MCF 10A (cell line): Measurements from ENCODE around the gene MAP3K5. TPM values are rescaled to one million over a fixed set of nuclear protein-coding genes. Genes with fewer than 3 reads are reported as not detected.
A peak's percentile ranks its signal among the peaks of the same experiment; 100 is the strongest.

Experiments used
- BruUV-seq: library from RNA; stranded (reverse); fragments of 400-500 nt; replicated peaks from 2 replicates; lab custom pipeline; 2021; lab: Mats Ljungman, UMichigan
- CTCF ChIA-PET: fragments of 300-600 bp; sonication (Branson Sonifier 250); formaldehyde crosslinking; extraction: SDS; loops from one replicate; lab custom pipeline; 2021; ENCODE audit warnings: antibody characterized with exemption, inconsistent platforms; lab: Yijun Ruan, JAX
- POLR2A ChIA-PET: fragments of 300-600, 350-650 bp; sonication (Branson Sonifier 250); formaldehyde crosslinking; extraction: SDS; loops from one replicate; lab custom pipeline; 2020; ENCODE audit warnings: antibody characterized with exemption, inconsistent platforms; lab: Yijun Ruan, JAX
- DNase-seq: peaks from one replicate; pipeline ENCODE4 v3.0.0-alpha.2; 2018; ENCODE audit not compliant: unreplicated experiment
- H3K27ac Mint-ChIP-seq: one replicate; pipeline ENCODE4 v1.8.0; 2022; ENCODE audit warnings: mild to moderate bottlenecking, low read depth, mixed read lengths; ENCODE audit not compliant: unreplicated experiment
- H3K27me3 Mint-ChIP-seq: one replicate; pipeline ENCODE4 v1.8.0; 2022; ENCODE audit warnings: mixed read lengths; ENCODE audit not compliant: insufficient read depth, unreplicated experiment
- H3K36me3 Mint-ChIP-seq: one replicate; pipeline ENCODE4 v1.8.0; 2022; ENCODE audit warnings: mild to moderate bottlenecking, moderate library complexity, mixed read lengths; ENCODE audit not compliant: insufficient read depth, unreplicated experiment
- H3K4me1 Mint-ChIP-seq: one replicate; pipeline ENCODE4 v1.8.0; 2022; ENCODE audit warnings: mixed read lengths; ENCODE audit not compliant: insufficient read depth, unreplicated experiment
- H3K4me3 Mint-ChIP-seq: one replicate; pipeline ENCODE4 v1.8.0; 2022; ENCODE audit warnings: mild to moderate bottlenecking, moderate library complexity, mixed read lengths; ENCODE audit not compliant: unreplicated experiment
- H3K9me3 Mint-ChIP-seq: one replicate; pipeline ENCODE4 v1.8.0; 2022; ENCODE audit warnings: mixed read lengths; ENCODE audit not compliant: unreplicated experiment
- intact Hi-C: fragments of 100-400 bp; cut with micrococcal nuclease; formaldehyde crosslinking; loops from 2 replicates; pipeline ENCODE4 v1.14.1; 2022
- total RNA-seq: library from RNA; stranded (reverse); gene quantifications from 2 replicates; pipeline ENCODE4 v1.2.3, GENCODE V29; 2022
- TF ChIP-seq, protein P1 (sequence below): fragments of 200-600 bp; IDR thresholded peaks from one replicate; pipeline ENCODE4 v1.8.0; 2022; ENCODE audit warnings: antibody characterized with exemption, mild to moderate bottlenecking; ENCODE audit not compliant: unreplicated experiment

MAP3K5 gene
- total RNA-seq, 1 experiment from 2014 or later = 8.4 TPM

DNA sequence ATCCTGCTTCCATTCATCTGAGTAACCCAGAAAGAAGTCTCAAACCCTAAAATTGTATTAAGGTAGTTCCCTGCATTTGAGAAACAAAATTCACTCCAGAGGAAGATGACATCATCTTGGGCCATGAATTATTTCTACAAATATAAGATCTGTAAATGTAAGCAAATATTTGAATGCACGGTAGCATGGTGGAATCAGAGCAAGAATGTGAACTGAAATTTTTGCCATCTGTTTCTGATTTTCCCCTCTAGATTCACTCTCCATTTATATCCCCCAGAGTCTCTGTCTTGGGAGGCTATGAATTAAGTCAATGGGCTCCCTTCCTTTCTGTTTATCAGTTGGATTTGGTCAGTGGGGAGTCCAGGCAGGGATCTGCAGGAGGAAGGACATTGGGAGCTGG lies 5.8 kb upstream of the MAP3K5 start:
- Mint-ChIP-seq H3K27ac (no peak overlapping the region), H3K4me3 (no peak overlapping the region), H3K27me3 (no peaks in the 10 kb centered on the region), H3K9me3 (no peaks in the 10 kb centered on the region), H3K4me1 (peaks cover 5% of the 10 kb centered on the region), H3K36me3 (no peaks in the 10 kb centered on the region)
- BruUV-seq = no TSS peak
- ChIA-PET CTCF (interaction anchor here (0.6 to 5.9 kb wide), 3 partner anchors 52 to 185 kb away, joined by 3 to 71 read pairs (median 4); no protein-coding TSS in a partner anchor), POLR2A (interaction anchor here (0.6 kb wide), 1 partner anchor 178 kb away, joined by 3 read pairs; no protein-coding TSS in a partner anchor)
- intact Hi-C loops = loop anchor here (10.0 kb wide), 1 partner anchor 513 kb away; the partner anchor contains the start of gene BCLAF1
- TF ChIP-seq, protein P1, sequence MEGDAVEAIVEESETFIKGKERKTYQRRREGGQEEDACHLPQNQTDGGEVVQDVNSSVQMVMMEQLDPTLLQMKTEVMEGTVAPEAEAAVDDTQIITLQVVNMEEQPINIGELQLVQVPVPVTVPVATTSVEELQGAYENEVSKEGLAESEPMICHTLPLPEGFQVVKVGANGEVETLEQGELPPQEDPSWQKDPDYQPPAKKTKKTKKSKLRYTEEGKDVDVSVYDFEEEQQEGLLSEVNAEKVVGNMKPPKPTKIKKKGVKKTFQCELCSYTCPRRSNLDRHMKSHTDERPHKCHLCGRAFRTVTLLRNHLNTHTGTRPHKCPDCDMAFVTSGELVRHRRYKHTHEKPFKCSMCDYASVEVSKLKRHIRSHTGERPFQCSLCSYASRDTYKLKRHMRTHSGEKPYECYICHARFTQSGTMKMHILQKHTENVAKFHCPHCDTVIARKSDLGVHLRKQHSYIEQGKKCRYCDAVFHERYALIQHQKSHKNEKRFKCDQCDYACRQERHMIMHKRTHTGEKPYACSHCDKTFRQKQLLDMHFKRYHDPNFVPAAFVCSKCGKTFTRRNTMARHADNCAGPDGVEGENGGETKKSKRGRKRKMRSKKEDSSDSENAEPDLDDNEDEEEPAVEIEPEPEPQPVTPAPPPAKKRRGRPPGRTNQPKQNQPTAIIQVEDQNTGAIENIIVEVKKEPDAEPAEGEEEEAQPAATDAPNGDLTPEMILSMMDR = no peak
- no peak for DNase-seq

DNA sequence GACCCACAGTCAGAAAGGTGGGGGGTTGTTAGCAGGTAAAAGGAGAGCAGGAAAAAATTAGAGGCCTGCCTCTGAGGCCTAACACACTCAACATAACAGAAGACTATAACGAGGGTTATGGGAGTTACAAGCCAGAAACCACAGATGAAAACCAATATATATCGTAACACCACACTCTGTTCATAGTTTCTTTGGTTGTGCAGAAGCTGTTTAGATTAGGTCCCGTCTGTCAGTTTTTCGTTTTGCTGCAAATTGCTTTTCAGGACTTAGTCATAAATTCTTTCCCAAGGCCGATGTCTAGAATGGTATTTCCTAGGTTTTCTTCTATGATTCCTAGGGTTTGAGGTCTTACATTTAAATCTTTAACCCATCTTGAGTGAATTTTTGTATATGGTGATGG lies 3.7 kb upstream of the MAP3K5 start:
- DNase-seq = no peak
- peaks cover 6% of the 10 kb centered on the region for H3K4me1 Mint-ChIP-seq
- no peak overlapping the region for H3K4me3 Mint-ChIP-seq
- intact Hi-C loops = loop anchor here (10.0 kb wide), 1 partner anchor 511 kb away; the partner anchor contains the start of gene BCLAF1
- no peaks in the 10 kb centered on the region for H3K27me3 Mint-ChIP-seq
- no TSS peak for BruUV-seq
- ChIA-PET CTCF (interaction anchor here (5.9 kb wide), 1 partner anchor 152 kb away, joined by 71 read pairs; no protein-coding TSS in a partner anchor), POLR2A (interaction anchor here (2.4 kb wide), 1 partner anchor 152 kb away, joined by 13 read pairs; no protein-coding TSS in a partner anchor)
- H3K36me3 Mint-ChIP-seq = peaks cover 5% of the 10 kb centered on the region
- TF ChIP-seq, protein P1 = no peak
- no peak overlapping the region for H3K27ac Mint-ChIP-seq
- H3K9me3 Mint-ChIP-seq = no peaks in the 10 kb centered on the region

DNA sequence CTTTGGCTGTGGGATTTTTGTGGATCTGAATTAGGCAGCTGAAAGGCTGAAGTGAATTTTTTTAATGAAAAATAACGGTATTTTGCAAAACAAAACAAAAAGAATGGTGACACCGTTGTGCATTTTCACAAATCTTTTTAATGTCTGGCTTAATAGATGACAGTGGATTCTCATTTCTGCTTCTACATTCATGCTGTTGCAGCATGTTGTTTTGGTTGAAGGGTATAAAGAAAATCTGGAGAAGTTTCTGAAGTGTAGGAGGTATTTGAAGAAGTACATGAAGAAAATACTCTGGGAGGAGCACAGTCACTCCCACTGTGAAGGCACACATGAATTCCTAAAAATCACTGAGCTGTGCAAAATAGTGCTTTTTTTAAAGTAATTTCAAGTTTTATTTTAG lies 3.1 kb upstream of the MAP3K5 start:
- Mint-ChIP-seq H3K4me1 (peaks cover 6% of the 10 kb centered on the region), H3K9me3 (no peaks in the 10 kb centered on the region), H3K36me3 (peaks cover 5% of the 10 kb centered on the region), H3K4me3 (no peak overlapping the region), H3K27ac (no peak overlapping the region), H3K27me3 (no peaks in the 10 kb centered on the region)
- TF ChIP-seq, protein P1 = no peak
- no TSS peak for BruUV-seq
- ChIA-PET POLR2A (interaction anchor here (2.4 kb wide), 1 partner anchor 151 kb away, joined by 13 read pairs; no protein-coding TSS in a partner anchor), CTCF (interaction anchor here (0.7 to 5.9 kb wide), 3 partner anchors 27 to 422 kb away, joined by 3 to 71 read pairs (median 7); partner anchors contain the start of gene PEX7)
- intact Hi-C loops = loop anchor here (10.0 kb wide), 1 partner anchor 511 kb away; the partner anchor contains the start of gene BCLAF1
- DNase-seq = no peak

DNA sequence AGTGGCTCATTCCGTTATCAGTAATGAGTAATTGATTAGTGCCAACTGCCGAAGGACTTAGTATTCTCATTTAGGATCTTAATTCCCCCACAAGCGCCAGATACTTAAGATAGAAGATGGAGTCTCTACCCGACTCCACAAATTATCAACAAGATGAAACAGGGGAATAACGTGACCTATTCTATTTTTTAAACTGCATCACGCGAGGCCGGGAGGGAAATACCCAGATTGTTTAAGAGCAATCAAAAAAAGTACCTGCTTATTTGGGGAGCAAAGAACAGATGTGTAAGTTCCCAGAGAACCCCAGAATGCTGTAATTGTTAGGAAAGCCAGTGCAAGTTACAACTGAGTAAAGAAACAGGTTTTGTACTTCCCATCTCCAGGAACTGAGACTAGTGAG lies 1.1 kb upstream of the MAP3K5 start:
- Mint-ChIP-seq H3K4me1 (peaks cover 10% of the 10 kb centered on the region), H3K4me3 (peak overlapping the region; percentile 92), H3K27ac (peak overlapping the region; percentile 98), H3K9me3 (no peaks in the 10 kb centered on the region), H3K27me3 (no peaks in the 10 kb centered on the region), H3K36me3 (peaks cover 5% of the 10 kb centered on the region)
- ChIA-PET CTCF (interaction anchor here (0.7 to 7.5 kb wide), 20 partner anchors 16 to 582 kb away, joined by 3 to 309 read pairs (median 7); partner anchors contain the start of gene PEX7), POLR2A (interaction anchor here (0.8 to 7.5 kb wide), 10 partner anchors 13 to 390 kb away, joined by 5 to 204 read pairs (median 14); no protein-coding TSS in a partner anchor)
- TF ChIP-seq, protein P1 = no peak
- BruUV-seq = TSS peak; percentile 74
- intact Hi-C loops = loop anchor here (1.0 to 10.0 kb wide), 5 partner anchors 97 to 509 kb away; partner anchors contain the start of genes BCLAF1 and MAP7
- no peak for DNase-seq
